HG03469 (cell line): ENCODE measurements around the gene RNF32.
"Not testable (repeated sequence)": the region's sequence is repeated elsewhere in the genome, so short reads cannot be mapped to it uniquely, and the experiment has no call there.

Source experiments
- ATAC-seq: cut with Tn5 transposase; IDR thresholded peaks from one replicate; pipeline ENCODE4 v1.9.1; 2021; ENCODE audit warnings: mild to moderate bottlenecking, moderate library complexity, moderate number of reproducible peaks; ENCODE audit not compliant: unreplicated experiment

The RNF32 gene

DNA sequence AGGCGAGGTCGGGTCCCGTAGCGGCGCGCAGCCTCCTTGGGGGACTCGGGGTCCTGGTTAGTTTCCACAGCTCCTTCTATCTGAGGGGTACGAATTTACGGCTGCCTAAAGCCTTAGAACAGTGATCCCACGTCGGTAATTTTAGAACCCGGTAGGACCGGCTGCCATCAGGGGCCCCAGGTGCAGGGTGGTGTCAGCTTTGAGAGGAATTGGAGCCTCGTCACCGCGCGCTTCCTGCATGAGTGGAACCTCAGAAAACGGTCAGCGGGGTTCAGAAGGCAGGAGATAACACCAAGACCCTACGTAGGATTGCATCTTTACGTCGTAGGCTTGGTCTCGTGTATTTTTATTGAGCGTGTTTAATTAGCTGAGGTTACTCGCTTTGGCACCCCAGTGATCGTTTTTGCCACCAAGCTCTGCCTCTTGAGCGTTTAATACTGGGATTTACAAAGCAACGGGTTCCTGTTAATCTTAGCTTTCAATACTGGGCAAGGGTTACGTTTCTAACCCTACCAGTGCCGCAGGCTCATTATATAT lies 443 bp downstream of the RNF32 start:
- peak; percentile 30 for ATAC-seq

DNA sequence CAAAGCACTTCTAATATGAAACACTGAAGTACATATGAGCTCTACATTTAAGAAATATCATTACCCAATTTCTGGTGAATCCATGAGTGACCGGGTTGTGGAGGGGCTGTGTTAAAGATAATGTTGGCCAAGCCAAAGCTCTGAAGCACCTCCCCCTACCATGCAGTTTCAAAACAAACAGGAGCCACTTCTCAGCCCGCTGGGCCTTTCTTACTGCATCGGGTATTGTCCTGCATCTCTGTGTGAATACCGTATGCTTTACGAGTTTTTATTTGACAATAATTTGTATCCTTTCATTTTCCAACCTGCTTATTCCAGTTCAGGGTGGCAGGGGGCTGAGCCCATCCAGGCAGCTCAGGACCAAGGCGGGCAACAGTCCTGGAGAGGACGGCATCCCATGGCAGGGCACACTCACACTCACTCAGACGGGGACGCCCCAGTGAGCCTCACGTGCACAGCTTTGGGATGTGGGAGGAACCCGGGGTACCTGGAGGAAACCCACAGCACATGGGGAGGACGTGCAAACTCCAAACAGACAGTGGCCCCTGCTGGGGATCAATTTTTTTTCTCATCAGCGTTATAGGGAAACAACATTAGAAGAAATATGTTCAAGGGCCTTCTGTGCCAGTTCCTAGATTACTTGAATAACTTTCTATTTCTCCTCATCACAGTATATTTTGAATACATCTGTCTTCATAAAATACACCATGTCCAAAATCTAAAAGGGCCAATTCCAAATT lies 1.9 kb downstream of the RNF32 start:
- no peak for ATAC-seq

DNA sequence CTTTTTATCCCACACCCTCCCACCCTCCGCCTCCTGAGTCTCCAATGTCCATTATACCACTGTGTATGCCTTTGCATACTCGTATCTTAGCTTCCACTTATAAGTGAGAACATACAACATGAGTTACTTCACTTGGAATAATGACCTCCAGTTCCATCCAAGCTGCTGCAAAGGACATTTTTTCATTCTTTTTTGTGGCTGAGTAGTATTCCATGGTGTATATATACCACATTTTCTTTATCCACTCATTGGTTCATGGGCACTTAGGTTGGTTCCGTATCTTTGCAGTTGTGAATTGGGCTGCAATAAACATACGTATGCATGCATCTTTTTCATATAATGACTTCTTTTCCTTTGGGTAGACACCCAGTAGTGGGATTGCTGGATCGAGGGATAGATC lies 6.8 kb downstream of the RNF32 start:
- ATAC-seq: not testable (repeated sequence)

DNA sequence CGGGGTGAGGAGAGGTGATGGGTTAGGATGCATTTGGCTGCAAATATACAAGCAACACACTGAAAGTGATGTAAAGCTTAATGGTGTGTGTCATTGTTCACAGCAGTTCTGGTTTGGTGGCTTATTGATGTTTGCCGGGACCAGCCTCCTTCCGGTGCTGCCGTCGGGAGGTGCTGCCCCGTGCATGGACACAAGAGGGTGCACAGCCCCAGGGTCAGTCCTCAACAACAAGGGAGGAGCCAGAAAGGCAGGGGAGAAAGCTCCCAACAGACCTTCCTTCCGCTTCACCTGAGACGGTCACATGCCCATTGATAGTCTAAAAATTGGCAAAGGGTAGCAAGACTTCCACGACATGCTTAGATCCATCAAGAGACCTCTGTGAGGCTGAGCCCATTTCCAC lies 9.5 kb downstream of the RNF32 start:
- ATAC-seq: no peak

DNA sequence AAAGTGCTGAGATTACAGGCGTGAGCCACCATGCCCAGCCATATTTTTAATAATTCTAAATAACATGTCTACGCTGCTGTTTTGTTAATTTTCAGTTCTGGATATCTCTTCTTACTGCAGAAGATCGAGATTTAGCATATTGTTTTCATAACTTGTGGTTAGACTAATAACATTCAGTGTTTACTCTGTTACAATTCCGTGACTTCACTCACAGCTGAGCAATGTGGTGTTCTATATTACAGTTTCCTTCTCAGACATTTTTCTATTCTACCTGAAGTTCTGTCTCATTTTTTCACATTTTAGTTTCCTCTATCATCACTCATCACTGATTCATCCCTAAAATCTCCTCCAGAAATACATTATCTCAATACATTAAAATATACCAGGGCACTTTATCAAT lies 10.9 kb downstream of the RNF32 start:
- ATAC-seq: no peak

DNA sequence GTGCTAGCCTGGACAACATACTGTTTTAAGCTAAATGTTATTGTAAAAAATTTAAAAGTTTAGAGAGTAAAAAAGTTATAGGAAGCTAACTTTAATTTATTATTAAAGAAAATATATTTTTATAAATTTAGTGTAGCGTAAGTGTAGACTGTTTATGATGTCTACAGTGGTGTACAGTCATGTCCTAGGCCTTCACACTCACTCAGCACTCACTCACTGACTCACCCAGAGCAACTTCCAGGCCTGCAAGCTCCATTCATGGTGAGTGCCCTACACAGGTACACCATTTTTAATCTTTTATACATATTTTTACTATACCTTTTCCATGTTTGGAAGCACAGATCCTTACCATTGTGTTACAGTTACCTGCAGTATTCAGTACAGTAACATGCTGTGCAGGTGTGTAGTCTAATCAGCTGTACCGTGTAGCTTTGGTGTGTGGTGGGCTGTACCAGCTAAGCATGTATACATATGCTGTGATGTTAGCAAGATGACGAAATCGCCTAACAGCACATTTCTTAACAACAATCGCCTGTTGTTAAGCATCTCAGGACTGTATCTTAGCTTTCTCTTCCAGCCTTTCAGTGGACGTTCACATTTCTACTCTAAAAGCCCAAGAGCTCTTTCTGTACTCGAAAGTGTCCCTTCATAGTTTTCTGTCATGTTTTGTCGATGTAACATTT lies 12.5 kb downstream of the RNF32 start:
- ATAC-seq: no peak

DNA sequence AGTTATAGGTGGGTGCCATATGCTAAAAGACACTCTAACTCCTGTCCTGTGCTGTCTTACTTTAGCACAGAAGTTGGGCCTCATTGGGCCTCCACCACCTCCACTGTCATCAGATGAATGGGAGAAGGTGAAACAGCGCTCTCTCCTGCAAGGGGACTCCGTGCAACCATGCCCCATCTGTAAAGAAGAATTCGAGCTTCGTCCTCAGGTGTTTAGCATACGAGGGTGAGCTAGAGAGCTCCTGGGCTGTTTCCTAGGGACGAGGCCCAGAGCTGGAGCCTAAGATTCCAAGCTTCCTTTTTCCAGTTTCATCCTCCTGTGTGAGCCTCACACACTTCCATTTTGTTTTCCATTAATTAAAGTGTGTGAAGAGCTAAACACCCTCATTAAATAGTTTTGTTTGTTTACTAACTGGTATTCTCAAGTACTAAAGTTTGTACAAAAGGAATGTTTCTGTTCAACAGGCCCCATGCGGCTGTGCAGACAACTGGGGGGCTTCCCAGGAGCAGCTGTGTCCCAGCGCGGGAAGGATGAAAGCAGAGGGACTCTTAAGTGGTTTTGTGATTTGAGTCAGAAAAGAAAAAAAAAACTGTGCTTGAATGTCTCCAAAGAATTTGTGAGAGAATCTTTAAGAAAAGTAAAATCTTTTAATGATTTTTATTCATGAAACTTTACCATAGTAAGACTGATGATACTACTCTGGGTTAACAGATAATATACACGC lies 14.1 kb downstream of the RNF32 start:
- no peak for ATAC-seq

DNA sequence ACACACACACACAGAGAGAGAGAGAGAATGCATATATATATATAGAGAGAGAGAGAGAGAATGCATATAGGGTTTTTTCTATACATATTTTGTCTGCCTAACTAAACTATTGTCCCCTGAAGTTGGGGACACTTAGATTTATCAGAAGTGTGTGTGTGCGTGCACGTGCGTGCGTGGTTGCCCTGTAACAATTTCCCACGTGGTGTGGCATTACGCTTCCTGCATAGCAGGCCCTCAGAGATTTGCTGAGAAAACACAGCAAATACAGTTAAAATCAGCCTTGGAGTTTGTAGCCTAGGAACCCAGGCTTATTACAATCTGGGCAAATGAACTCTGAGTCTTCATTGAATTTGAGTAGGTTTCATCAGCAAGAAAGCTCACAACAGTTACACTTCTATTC lies 14.7 kb downstream of the RNF32 start:
- ATAC-seq: no peak

DNA sequence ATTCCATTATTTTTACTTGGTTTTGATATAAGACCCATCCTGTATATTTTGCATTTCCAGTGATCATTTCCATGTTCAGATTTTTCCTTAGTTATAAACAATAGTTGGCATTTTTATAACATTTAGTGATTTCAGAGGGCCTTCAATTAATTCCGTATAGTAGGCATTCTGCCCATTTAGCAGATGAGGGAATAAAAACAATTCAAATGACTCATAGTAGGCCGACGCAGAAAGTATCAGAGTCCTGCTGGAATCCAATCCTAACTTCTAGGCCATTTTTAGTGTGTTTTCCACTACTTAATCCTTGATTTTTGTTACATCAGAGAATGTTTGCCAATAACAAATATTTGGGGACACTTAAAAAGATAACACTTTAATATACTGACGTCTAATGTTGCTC lies 15.4 kb downstream of the RNF32 start:
- ATAC-seq: no peak

DNA sequence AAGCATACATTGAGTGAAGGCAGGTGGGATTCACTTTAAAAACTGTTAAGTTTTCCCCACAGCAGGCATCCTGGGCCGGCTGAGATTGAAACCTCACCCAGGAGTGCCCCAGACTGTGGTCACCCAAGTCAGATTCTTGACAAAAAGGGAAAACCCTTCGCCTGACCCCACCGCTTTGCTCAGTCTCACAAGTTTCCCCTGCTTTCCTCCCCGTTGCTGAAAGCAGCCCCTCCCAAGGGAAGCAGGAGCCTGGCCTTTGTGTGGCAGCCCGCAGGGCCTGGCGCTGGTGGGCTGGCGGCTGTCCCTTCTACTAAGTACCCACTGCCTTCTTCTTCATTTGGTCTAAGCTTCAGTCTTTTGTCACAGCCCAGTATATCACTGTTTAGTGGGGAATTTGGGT lies 16.0 kb downstream of the RNF32 start:
- ATAC-seq: no peak

DNA sequence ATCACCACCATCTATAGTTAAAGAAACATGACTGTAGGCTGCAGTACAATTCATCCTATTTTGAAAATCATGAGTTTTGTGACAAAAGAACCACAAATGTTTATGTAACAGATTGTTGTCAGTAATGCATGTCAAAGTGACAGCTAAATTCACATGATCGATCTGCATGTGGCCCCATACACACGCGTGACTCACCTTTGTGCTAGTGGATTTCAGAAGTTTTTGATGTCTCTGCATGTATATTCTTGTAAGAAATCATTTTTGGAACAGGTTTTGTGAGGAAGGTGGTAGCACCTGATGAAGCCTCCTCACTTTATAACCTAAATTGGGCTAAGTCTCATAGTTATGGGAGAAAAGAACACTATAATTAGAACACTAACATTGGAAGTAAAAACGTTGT lies 17.1 kb downstream of the RNF32 start:
- no peak for ATAC-seq

DNA sequence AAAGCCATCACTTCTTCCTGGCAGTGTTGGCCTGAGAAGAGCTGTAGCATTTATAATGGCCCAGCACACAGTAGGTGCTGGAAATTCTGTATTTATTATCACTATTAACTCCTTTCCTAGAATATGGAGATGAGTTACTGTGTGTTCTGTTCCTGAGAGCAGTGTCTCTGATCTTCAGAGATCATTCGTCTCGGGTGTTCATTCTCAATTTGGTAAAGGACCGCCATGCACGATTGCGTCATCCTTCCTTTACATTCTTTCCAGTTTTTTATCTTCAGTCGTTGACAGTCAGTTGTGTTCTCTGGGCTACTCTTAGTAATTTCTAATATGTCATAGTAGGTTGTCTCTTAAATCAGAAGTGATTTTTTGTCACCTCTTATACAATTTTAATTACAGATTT lies 18.6 kb downstream of the RNF32 start:
- ATAC-seq: no peak

DNA sequence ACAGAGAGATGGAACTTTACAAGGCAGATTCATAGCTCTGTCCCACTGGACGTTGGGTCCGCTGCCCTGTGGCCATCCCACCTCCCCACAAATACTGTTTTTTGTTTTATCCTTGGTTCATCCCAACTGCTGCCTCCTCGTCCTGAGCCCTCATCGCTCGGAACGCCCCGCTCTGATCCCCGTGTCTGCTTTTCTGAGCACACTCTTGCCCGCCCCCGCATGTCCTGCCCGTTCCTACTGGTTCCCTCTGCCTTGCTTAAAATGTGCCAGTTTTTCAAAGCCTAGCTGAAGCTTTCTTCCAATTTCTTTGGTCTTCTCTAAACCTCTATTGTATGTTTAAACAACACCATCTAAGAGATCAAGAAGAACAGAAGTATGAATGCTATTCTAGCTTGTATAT lies 19.4 kb downstream of the RNF32 start:
- ATAC-seq: no peak

DNA sequence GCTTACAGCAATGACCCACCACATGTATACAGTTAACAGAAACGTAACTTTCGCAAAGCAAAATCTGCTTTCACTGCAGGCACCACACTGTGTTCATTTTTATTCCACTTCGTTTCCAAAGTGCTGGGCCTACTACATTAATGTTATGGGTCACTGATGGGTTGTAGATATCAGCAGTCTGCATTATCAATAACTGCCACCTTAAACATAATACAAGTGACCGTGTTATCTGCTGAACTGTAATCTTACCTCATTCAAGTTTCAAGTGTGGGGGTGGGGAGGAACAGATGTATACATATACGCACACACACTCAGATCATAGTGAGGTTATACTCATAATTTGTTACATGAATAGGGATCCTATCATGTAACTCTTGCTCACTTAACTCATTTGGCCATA lies 21.1 kb downstream of the RNF32 start:
- ATAC-seq: no peak

DNA sequence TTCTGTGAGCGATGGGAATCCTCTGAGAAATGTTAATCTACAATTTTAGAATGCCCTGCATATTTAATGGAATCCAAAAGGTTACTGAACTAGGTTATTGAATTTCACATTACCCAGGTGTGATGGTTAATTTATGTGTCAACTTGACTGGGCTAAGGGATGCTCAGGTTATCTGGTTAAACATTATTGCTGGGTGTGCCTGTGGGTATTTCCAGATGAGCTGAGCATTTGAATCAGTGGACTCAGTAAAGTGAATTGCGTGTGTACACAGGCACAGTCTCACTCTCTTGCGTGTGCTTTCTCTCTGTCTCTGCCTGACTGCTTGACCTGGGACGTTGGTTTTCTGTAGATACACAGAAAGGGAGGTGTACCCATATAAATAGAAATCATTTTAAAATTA lies 21.7 kb downstream of the RNF32 start:
- no peak for ATAC-seq

DNA sequence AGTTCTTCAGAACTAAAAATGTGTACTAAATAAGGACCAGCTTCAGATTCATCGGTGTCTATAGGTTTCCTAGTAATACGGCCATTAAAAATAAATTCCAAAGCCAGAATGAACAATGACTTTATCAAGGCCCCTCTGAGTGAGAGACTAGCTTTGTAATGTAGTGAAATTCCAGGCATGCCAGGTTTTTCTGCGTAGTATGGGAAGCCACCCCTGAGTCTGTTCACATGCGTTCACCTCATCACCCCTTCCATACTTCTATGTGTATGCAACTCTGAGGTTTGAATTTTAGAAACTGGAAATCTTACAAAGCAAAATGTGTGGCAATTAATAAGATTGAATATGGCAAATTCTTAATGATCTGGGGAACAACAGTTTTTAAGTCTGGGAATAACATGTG lies 24.5 kb downstream of the RNF32 start:
- ATAC-seq: no peak

DNA sequence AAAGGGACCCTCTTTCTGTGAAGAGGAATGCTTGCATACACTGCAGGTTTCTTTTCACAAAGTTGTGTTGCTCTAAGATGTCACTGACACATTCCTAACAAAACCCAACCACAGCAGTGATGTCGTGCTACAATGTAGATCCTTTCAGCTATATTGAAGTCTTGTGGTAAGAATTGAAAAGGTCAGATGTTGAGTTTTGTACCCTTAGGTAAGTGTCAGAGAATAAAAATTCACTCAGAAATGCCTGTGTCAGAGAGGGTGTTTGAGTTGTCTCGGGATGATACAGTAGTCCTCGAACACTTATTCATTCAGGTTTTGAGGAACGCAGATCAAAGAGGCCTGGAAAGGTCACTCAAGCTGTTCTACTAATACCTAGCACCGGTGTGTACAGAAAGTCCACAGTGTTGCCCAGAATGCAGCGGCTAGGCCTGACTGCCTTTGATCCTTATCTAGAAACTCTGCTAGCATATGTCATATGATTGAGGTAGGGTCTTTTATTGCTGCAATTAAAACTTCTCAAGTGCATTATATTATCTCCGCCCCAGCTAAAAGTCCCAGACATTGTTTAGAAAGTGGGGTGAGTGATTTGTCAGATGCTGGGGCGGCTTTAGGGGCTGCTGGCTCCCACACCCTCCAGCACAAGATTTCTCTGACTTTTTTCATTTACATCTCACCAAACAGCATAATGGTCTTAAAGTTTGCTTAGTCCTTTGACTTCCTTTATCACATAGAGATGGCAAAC lies 26.0 kb downstream of the RNF32 start:
- no peak for ATAC-seq

DNA sequence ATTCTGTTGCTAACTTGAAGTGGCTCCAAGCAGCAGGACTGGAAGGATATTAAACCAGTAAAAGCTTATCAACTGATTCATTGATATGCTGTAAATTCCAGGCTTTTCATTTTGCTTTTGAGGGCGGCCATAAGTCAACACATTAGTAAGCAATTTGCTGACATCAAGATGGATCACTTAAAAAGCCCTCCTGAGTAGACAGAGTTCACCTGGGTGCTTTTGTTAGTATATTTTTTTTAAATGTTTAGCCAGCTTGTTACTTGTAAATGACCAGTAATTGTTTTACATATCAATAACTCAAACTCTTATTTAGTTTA lies 26.5 kb downstream of the RNF32 start:
- no peak for ATAC-seq

DNA sequence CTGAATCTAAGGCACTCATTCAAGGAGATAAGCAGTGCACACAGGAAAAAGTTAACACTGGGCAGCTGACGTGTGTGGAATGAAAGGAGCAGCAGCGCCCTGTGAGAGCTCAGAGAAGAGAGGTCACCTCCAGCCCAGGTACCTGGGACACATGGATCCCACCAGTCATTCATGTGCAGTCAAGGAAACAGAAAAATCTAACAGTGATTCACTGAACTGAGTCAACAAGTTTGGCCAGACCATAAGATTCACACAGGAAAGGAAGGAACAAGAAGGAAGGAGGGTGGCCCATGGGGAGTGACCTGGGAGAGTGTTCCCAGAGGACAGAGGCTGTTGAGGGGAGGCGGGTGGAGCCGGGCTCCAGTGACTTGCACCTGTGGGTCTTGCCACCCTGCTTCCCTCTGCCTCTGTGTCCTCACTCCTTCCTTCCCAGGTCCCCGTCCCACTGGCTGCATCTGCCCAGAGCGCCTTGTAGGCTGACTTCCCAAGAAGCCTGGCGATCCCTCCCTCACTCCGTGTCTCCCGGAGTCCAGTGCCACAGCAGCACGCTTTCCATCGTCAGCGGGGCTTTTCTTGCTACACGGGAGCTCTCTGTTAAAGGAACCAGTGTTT lies 27.7 kb downstream of the RNF32 start:
- ATAC-seq: no peak

DNA sequence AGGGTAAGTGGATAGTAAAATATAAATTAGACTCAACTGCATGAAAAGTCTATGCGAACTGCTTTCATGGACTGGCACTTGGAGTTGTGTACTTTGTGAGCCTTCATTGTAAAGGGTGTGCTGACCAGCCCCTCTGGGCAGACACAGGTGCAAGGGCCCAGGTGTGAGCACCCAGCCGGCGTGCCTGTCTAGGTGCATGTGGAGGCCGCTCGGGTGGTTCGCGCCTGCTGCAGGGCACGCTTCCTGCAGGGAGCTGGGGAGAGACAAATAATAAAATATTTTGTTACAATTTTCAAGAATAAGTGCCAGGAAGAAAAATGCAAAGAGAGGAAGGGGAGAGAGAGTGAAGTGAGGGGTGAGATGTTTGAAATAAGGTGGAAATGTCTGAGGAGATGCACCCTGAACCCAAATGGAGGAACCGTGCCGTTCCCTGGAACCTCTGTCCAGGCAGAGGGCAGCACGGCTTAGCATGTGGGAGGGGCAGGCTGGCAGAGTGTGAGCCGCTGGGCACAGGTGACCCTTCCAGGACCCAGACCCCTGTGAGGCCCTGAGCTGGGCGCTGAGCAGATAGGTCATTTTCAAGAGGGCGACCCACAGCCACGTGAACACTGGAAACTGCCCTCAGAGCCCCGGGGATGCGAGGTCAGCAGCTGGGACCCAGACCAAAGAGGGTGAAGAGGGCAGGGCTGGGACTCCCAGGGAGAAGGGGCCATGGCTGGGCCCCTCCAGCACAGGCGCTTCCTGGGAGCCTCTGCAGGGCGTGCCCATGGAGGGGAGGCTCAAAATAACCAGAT lies 28.7 kb downstream of the RNF32 start:
- ATAC-seq: no peak
